HG03558 (cell line): ENCODE results near the gene ATP6V1E1.

Source experiments
- ATAC-seq: cut with Tn5 transposase; IDR thresholded peaks from one replicate; pipeline ENCODE4 v1.9.1; 2021; ENCODE audit warnings: moderate number of reproducible peaks; ENCODE audit not compliant: unreplicated experiment; ENCODE audit errors: extremely low read depth

Gene ATP6V1E1

GRCh38 chr22:17549655-17550054, 78.9 kb downstream of the ATP6V1E1 start:
- no peak for ATAC-seq

DNA sequence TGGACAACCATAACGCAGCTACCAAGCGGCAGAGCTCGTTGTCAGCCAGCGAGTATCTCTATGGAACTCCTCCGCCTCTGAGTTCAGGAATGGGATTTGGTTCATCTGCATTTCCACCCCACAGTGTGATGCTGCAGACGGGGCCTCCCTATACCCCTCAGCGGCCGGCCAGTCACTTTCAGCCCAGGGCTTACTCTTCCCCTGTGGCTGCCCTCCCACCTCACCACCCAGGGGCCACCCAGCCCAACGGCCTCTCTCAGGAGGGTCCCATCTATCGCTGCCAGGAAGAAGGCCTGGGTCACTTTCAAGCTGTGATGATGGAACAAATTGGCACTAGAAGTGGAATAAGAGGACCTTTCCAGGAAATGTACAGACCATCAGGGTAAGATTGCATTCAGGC, 79.4 kb downstream of the ATP6V1E1 start:
- no peak for ATAC-seq

DNA sequence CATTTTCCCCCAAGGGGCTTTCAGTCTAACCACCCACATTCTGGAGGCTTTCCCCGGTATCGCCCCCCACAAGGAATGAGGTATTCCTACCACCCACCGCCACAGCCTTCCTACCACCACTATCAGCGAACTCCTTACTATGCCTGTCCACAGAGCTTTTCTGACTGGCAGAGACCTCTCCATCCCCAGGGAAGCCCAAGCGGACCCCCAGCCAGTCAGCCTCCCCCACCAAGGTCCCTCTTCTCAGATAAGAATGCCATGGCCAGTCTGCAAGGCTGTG, 79.9 kb downstream of the ATP6V1E1 start:
- no peak for ATAC-seq

DNA sequence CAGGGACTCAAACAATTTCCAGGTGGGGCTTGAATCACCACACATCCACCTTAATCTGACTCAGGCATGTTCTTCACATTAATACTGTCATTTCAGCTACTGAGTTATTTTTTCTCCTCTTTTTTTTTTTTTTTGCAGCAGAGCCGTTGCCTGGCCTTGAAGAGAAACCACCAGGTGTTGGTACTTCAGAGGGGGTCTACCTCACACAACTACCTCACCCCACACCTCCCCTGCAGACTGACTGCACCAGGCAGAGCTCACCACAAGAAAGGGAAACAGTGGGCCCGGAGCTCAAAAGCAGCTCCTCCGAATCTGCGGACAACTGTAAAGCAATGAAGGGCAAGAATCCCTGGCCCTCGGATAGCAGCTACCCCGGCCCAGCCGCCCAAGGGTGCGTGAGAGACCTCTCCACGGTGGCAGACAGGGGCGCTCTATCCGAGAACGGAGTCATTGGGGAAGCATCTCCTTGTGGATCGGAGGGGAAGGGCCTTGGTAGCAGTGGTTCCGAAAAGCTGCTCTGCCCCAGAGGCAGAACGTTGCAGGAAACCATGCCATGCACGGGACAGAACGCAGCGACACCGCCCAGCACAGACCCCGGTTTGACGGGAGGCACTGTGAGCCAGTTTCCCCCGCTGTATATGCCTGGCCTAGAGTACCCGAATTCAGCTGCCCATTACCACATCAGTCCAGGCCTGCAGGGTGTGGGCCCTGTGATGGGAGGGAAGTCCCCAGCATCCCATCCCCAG, 80.4 kb downstream of the ATP6V1E1 start:
- ATAC-seq, result no peak

DNA sequence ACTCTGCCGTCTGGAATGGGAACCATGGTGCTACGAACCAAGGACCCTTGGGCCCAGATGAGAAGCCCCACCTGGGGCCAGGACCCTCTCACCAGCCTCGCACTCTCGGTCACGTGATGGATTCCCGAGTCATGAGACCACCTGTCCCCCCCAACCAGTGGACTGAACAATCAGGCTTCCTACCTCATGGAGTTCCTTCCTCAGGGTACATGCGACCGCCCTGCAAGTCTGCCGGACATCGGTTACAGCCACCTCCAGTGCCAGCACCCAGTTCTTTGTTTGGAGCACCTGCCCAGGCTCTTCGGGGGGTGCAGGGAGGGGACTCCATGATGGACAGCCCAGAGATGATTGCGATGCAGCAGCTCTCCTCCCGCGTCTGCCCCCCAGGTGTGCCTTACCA, 86.1 kb downstream of the ATP6V1E1 start:
- ATAC-seq, result no peak
